ENCODE measurements around the gene SPAAR.

DNA sequence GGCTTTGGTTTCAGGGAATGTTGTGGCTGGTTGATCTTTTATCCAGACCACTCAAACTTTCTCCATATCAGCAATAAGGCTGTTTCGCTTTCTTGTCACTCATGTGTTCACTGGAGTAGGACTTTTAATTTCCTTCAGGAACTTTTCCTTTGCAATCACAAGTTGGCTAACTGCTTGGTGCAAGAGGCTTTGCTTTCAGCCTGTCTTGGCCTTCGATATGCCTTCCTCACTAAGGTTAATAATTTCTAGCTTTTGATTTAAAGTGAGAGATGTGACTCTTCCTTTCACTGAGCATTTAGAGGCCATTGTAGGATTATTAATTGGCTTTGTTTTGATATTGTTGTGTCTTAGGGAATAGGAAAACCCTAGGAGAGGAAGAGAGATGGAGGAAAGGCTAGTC is 10.3 kb upstream of the SPAAR start:
- TF ChIP-seq, protein P1, sequence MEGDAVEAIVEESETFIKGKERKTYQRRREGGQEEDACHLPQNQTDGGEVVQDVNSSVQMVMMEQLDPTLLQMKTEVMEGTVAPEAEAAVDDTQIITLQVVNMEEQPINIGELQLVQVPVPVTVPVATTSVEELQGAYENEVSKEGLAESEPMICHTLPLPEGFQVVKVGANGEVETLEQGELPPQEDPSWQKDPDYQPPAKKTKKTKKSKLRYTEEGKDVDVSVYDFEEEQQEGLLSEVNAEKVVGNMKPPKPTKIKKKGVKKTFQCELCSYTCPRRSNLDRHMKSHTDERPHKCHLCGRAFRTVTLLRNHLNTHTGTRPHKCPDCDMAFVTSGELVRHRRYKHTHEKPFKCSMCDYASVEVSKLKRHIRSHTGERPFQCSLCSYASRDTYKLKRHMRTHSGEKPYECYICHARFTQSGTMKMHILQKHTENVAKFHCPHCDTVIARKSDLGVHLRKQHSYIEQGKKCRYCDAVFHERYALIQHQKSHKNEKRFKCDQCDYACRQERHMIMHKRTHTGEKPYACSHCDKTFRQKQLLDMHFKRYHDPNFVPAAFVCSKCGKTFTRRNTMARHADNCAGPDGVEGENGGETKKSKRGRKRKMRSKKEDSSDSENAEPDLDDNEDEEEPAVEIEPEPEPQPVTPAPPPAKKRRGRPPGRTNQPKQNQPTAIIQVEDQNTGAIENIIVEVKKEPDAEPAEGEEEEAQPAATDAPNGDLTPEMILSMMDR (IDR thresholded peaks at IDR 0.05) = no peak
- TF ChIP-seq POLR2AphosphoS5 (IDR thresholded peaks at IDR 0.05) (no peak), POLR2A (IDR thresholded peaks at IDR 0.05) (no peak)

All from prostate gland (tissue), 2 donors.